Measurements from ENCODE around the gene WFDC10B.

DNA sequence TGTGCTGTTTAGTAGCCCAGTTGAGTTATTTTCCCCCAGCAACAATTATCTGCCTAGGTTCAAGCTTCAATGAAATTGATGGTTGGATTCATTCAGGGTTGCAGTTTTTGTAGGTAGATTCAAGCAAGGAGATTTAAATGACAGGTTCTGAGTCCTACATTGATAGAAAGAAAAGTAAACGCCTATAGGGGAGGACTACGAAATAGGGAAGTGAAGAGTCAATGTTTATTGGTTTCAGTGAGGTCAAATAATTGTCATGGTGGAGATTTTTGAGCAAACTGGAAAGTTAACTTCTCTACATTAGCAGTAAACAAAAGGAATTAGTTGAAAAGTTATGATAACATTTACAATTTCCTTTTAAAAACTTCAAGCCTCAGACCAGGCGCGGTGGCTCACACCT, 3.7 kb downstream of the WFDC10B start:
- TF ChIP-seq, protein P1, sequence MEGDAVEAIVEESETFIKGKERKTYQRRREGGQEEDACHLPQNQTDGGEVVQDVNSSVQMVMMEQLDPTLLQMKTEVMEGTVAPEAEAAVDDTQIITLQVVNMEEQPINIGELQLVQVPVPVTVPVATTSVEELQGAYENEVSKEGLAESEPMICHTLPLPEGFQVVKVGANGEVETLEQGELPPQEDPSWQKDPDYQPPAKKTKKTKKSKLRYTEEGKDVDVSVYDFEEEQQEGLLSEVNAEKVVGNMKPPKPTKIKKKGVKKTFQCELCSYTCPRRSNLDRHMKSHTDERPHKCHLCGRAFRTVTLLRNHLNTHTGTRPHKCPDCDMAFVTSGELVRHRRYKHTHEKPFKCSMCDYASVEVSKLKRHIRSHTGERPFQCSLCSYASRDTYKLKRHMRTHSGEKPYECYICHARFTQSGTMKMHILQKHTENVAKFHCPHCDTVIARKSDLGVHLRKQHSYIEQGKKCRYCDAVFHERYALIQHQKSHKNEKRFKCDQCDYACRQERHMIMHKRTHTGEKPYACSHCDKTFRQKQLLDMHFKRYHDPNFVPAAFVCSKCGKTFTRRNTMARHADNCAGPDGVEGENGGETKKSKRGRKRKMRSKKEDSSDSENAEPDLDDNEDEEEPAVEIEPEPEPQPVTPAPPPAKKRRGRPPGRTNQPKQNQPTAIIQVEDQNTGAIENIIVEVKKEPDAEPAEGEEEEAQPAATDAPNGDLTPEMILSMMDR (IDR thresholded peaks at IDR 0.05; ENCODE audit: insufficient read depth, low read length), result no peak
- no peak for TF ChIP-seq POLR2AphosphoS5 (IDR thresholded peaks at IDR 0.05; ENCODE audit: low read depth)
- no peak for TF ChIP-seq REST (IDR thresholded peaks at IDR 0.05; ENCODE audit: insufficient replicate concordance, low read depth)

Measured in HL-60 (cell line).